ENCODE measurements around the gene C1QTNF9.
"Not testable (repeated sequence)": the region's sequence is repeated elsewhere in the genome, so short reads cannot be mapped to it uniquely, and the experiment has no call there.

DNA sequence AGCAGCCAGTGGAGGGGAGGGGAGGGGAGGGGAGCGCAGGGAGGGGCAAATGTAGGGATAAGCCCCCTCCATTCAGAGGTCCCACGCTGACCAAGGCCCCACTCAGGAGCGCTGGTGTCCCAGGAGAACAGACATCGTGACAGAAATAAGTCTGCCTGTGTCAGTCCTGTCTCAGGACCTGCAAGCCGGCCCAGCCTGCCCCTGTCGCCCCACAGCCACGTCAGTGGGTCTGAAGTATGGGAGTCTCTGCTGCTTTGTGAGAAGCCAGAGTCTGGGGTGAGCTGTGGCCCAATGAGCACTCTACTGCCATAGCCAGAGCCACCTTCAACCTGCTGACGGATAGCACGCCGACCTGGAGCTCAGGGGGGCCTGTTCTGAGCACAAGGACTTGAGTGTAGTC lies 8.5 kb downstream of the C1QTNF9 start:
- TF ChIP-seq, protein P1, sequence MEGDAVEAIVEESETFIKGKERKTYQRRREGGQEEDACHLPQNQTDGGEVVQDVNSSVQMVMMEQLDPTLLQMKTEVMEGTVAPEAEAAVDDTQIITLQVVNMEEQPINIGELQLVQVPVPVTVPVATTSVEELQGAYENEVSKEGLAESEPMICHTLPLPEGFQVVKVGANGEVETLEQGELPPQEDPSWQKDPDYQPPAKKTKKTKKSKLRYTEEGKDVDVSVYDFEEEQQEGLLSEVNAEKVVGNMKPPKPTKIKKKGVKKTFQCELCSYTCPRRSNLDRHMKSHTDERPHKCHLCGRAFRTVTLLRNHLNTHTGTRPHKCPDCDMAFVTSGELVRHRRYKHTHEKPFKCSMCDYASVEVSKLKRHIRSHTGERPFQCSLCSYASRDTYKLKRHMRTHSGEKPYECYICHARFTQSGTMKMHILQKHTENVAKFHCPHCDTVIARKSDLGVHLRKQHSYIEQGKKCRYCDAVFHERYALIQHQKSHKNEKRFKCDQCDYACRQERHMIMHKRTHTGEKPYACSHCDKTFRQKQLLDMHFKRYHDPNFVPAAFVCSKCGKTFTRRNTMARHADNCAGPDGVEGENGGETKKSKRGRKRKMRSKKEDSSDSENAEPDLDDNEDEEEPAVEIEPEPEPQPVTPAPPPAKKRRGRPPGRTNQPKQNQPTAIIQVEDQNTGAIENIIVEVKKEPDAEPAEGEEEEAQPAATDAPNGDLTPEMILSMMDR (tag by site-specific recombination; IDR thresholded peaks at IDR 0.05) = not testable (repeated sequence)
- TF ChIP-seq KLF7 (tag by site-specific recombination; IDR thresholded peaks at IDR 0.05; ENCODE audit: borderline replicate concordance); ZNF677 (tag by site-specific recombination; IDR thresholded peaks at IDR 0.05): not testable (repeated sequence)
- TF ChIP-seq, protein P2, sequence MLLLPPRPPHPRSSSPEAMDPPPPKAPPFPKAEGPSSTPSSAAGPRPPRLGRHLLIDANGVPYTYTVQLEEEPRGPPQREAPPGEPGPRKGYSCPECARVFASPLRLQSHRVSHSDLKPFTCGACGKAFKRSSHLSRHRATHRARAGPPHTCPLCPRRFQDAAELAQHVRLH (tag by site-specific recombination; IDR thresholded peaks at IDR 0.05) = not testable (repeated sequence)
- TF ChIP-seq, protein P3, sequence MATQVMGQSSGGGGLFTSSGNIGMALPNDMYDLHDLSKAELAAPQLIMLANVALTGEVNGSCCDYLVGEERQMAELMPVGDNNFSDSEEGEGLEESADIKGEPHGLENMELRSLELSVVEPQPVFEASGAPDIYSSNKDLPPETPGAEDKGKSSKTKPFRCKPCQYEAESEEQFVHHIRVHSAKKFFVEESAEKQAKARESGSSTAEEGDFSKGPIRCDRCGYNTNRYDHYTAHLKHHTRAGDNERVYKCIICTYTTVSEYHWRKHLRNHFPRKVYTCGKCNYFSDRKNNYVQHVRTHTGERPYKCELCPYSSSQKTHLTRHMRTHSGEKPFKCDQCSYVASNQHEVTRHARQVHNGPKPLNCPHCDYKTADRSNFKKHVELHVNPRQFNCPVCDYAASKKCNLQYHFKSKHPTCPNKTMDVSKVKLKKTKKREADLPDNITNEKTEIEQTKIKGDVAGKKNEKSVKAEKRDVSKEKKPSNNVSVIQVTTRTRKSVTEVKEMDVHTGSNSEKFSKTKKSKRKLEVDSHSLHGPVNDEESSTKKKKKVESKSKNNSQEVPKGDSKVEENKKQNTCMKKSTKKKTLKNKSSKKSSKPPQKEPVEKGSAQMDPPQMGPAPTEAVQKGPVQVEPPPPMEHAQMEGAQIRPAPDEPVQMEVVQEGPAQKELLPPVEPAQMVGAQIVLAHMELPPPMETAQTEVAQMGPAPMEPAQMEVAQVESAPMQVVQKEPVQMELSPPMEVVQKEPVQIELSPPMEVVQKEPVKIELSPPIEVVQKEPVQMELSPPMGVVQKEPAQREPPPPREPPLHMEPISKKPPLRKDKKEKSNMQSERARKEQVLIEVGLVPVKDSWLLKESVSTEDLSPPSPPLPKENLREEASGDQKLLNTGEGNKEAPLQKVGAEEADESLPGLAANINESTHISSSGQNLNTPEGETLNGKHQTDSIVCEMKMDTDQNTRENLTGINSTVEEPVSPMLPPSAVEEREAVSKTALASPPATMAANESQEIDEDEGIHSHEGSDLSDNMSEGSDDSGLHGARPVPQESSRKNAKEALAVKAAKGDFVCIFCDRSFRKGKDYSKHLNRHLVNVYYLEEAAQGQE (tag by site-specific recombination; IDR thresholded peaks at IDR 0.05) = not testable (repeated sequence)

Data from HEK293 (cell line).